ENCODE measurements around the gene JAG1.

JAG1 gene

DNA sequence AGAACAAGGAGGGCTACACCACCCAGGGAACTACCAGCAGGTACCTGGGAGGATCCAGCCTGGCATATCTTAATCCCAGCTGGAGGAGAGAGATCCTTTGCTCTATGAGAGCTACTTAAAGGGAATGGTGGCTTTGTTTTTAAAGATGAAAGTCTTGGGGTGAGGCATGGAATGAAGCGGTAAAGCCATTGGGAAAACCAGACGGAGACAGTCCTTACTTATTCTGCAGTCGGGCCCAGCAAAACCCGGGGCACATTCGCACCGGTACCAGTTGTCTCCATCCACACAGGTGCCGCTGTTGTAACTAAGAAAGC, 30.3 kb downstream of the JAG1 start:
- DNase-seq (ENCODE audit: low read depth), result no peak
- TF ChIP-seq, protein P1, sequence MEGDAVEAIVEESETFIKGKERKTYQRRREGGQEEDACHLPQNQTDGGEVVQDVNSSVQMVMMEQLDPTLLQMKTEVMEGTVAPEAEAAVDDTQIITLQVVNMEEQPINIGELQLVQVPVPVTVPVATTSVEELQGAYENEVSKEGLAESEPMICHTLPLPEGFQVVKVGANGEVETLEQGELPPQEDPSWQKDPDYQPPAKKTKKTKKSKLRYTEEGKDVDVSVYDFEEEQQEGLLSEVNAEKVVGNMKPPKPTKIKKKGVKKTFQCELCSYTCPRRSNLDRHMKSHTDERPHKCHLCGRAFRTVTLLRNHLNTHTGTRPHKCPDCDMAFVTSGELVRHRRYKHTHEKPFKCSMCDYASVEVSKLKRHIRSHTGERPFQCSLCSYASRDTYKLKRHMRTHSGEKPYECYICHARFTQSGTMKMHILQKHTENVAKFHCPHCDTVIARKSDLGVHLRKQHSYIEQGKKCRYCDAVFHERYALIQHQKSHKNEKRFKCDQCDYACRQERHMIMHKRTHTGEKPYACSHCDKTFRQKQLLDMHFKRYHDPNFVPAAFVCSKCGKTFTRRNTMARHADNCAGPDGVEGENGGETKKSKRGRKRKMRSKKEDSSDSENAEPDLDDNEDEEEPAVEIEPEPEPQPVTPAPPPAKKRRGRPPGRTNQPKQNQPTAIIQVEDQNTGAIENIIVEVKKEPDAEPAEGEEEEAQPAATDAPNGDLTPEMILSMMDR (conservative IDR thresholded peaks at IDR 0.05; ENCODE audit: low read depth, low read length), result no peak
- no peak overlapping the region for H3K4me3 ChIP-seq (ENCODE audit: low read length)

DNA sequence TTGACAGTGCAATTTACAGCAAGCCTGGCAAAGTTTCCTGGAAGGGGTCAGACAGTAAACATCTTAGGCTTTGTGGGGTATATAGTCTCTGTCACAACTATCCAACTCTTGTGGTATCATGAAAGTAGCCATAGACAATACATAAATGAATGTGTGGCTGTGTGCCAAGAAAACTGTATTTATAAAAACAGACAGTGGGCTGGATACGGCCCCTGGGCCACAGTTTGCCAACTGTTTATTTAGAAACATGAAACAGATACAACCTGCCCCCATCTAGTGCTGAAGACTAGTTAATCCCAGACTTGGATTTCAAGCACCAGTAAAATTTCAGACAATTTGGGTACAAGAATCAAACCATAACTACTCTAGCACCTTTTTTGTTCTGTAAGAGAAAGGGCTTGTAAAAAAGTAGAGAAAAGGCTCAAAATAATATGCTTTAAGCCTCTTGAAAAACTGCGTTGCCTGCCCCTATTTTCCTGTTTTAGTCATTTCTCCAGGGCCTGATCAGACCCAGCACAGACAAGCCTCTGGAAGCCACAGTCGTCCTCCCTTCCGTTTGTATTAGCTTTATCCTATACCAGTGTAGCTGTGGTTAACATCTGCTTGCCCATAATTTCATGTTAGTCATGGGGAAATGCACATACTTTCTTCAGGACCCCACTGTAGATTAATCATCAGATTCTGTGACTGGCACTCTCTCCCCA, 30.8 kb downstream of the JAG1 start:
- DNase-seq (ENCODE audit: low read depth), result no peak
- H3K4me3 ChIP-seq (ENCODE audit: low read length), result no peak overlapping the region
- TF ChIP-seq, protein P1 (conservative IDR thresholded peaks at IDR 0.05; ENCODE audit: low read depth, low read length), result no peak

- TF ChIP-seq, protein P1 (conservative IDR thresholded peaks at IDR 0.05; ENCODE audit: low read depth, low read length), result no peak
- DNase-seq (ENCODE audit: low read depth), result no peak
- H3K4me3 ChIP-seq (ENCODE audit: low read length), result no peak overlapping the region
These were observed 31.9 kb downstream of the JAG1 start for GRCh38 chr20:10641893-10642292.

DNA sequence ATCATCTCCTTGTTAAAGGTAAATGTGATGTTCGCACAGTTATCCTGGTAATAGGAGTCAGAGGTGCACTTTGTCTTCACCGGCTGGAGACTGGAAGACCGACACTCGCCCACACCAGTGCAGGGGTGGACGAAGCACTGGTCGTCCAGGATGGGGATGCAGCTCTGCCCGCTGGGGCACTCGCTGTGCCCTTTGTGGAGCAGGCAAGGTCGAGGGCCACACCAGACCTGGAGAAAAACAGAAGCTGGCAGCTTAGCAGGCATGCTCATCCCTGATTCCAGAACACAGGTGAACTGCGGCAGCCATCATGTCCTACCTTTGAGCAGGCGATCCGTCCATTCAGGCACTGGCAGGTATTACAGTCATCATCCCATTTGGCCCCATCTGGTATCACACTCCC, 32.3 kb downstream of the JAG1 start:
- TF ChIP-seq, protein P1 (conservative IDR thresholded peaks at IDR 0.05; ENCODE audit: low read depth, low read length), result no peak
- DNase-seq (ENCODE audit: low read depth), result no peak
- no peak overlapping the region for H3K4me3 ChIP-seq (ENCODE audit: low read length)

- DNase-seq (ENCODE audit: low read depth), result no peak
- H3K4me3 ChIP-seq (ENCODE audit: low read length), result no peak overlapping the region
- TF ChIP-seq, protein P1 (conservative IDR thresholded peaks at IDR 0.05; ENCODE audit: low read depth, low read length), result no peak
These were observed 32.9 kb downstream of the JAG1 start for GRCh38 chr20:10640897-10641296.

DNA sequence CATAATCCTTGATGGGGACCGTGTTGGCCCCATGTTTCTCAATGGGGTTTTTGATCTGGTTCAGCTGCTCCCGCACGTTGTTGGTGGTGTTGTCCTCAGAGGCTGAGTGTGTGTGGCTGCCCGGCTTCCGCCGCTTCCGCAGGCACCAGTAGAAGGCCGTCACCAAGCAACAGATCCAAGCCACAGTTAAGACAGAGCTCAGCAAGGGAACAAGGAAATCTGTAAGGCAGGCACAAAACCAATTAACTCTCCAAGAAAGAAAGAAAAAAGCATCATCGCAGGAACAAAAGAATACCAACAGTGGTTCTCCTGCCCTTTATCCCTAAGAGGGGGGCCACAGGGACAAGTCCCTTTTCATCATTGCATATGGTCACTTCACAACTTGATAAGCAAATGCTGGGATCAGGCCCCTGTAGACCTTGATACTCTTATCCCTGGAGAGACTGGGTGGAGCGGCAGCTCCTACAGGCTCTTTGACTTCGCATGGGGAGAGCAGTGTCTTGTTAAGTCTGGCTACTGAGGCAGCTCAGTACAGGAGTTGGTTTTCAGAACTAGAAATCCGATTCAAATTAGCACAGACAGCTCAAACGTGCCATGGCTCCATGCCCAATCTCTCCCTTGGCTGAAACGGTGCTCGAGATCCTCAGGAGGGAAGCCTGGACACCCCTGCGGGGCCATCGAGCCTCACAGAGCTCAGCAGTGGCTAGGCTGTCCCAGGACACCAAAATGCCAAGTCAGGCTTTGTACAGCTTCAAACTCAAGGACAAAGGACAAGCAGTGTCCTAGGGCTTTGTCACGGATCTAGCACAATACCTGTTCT, 33.9 kb downstream of the JAG1 start:
- DNase-seq (ENCODE audit: low read depth), result no peak
- TF ChIP-seq, protein P1 (conservative IDR thresholded peaks at IDR 0.05; ENCODE audit: low read depth, low read length), result no peak
- no peak overlapping the region for H3K4me3 ChIP-seq (ENCODE audit: low read length)

Data from retinal pigment epithelial cell (primary cell).